Measurements from ENCODE around the gene TMEM253.

GRCh38 chr14:21053184-21054122 is 47.4 kb upstream of the TMEM253 start:
- no peak for TF ChIP-seq YY1 (tag by site-specific recombination; IDR thresholded peaks at IDR 0.05)
- TF ChIP-seq ZFP69B (tag by site-specific recombination; IDR thresholded peaks at IDR 0.05), result no peak
- TF ChIP-seq ZNF530 (tag by site-specific recombination; IDR thresholded peaks at IDR 0.05; ENCODE audit: low read depth), result no peak
- no peak for TF ChIP-seq PBX3 (CRISPR knock-in tag; IDR thresholded peaks at IDR 0.05)
- TF ChIP-seq ZNF830 (tag by site-specific recombination; IDR thresholded peaks at IDR 0.05; ENCODE audit: low read depth), result no peak
- TF ChIP-seq ZNF785 (tag by site-specific recombination; IDR thresholded peaks at IDR 0.05), result no peak
- no peak for TF ChIP-seq REST (tag by site-specific recombination; IDR thresholded peaks at IDR 0.05)
- TF ChIP-seq ZBTB26 (tag by site-specific recombination; optimal IDR thresholded peaks at IDR 0.05), result no peak
- TF ChIP-seq CTCF (tag by site-specific recombination; IDR thresholded peaks at IDR 0.05), result no peak
- no peak for TF ChIP-seq SALL2 (tag by site-specific recombination; IDR thresholded peaks at IDR 0.05; ENCODE audit: borderline replicate concordance)
- no peak for TF ChIP-seq ZBTB11 (tag by site-specific recombination; conservative IDR thresholded peaks at IDR 0.05; ENCODE audit: low read depth)

All from HEK293 (cell line).